ENCODE data around the gene RERE.
"Not testable (repeated sequence)": the region's sequence is repeated elsewhere in the genome, so short reads cannot be mapped to it uniquely, and the experiment has no call there.

Gene RERE

DNA sequence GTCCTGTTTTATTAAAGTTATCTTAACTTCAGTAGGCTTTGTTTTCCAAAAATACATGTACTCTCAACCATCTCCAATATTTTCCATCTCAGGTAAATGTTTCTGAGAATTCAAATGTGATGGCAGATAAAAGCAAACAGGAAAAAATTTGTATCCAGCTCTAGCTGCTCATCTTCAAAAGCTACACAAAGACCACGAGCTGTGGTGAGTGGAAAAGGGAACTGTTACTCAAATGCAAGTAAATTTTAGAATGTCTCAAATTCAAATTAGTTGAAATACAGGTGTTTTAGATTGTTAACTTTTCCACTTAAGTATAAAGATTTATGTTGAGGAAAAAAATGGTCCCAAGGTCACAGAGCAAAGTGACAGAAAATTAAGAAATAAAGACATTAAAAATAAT, 283.5 kb downstream of the RERE start:
- DNase-seq, result no peak

GRCh38 chr1:8533124-8533523, 284.3 kb downstream of the RERE start:
- DNase-seq, result no peak

DNA sequence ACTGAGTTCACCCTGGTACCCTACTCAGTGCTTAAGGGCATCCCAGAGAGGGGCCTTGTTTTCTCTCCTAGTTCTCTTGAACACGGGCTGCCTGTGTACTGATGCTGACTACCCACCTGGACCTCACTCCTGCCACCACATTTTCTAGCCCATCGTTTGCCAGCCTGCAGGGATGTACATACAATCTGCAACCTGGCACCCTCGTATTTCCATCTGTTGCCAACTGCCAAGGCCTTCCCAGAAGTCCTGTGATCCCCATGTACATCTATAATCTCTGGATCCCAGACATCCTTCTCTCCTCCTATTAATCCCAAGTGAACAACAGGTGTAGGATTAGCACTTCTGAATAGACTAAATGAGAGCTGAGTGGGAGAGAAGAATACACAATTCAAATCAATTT, 287.5 kb downstream of the RERE start:
- DNase-seq, result no peak

GRCh38 chr1:8527941-8528340, 289.5 kb downstream of the RERE start:
- no peak for DNase-seq

DNA sequence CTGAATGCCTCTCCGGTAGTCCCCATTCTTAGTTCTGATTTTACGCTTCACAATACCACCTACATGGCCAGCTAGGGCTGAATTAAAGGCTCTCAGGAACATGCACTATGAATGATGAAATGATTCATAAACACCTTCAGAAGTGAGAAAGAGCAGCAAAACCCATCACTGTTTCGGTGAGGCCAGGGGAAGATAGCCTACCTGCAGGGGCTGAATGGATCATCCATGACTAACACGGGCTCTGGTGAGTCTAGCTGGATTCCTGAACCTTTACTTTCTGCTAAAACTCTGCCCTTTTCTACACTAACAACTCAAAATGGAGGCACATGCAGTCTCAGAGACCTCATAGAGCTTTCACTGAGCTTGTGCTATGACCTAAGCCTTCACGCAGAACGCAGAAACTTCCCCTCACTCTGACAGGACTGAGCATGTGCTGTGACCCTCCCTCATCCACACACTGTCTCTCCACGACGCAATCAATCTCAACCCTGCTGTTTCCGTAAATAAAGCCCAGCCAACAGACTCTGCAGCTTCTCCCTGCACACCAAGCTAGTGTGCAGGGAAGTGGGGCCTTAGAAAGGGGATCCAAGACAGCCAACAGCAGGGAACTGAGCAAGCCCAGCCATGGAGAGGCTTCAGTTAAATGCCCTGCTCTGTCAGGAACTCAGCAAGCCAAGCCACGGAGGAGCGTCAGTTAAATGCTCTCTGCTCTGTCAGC, 291.7 kb downstream of the RERE start:
- DNase-seq, result peak; percentile 90

DNA sequence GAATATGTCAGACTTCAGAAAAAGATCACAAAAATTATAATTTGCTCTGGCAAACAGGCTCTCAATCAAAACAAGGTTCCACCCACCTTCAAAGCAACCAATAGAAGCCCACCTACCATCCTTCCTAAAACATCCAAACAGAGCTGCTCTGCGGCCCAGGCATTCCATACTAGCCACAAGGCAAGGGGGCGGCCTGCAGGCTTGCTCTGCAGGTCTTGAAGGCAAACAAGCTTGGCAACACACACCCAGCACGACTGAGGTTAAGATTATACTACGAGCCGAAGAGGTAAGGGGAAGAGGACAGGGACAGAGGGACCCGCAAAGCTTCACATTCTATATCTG, 292.3 kb downstream of the RERE start:
- peak; percentile 63 for DNase-seq

DNA sequence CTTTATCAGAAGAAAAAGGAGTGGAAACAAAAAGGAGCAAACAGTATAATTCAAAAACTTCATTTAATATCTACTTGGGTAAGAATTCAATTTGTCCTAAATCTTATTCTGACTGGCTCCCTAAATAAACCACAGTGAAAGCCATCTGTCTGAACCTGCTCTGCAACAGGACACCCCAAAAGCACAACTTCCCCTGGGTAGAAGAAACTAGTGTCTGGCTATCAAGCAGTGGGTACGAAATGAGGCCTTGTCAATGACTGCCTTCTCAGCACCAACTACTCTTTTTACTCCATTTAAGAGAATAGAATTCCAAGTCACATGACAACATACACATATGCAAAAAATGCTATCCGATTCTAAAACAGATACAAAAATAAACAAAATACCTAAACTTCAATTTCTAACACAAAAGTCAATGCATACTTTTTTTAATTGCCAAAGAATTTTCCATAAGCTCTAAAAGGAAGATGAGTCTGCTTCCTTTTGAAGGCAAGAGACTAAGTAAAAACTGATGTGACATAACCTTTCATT, 292.7 kb downstream of the RERE start:
- no peak for DNase-seq

DNA sequence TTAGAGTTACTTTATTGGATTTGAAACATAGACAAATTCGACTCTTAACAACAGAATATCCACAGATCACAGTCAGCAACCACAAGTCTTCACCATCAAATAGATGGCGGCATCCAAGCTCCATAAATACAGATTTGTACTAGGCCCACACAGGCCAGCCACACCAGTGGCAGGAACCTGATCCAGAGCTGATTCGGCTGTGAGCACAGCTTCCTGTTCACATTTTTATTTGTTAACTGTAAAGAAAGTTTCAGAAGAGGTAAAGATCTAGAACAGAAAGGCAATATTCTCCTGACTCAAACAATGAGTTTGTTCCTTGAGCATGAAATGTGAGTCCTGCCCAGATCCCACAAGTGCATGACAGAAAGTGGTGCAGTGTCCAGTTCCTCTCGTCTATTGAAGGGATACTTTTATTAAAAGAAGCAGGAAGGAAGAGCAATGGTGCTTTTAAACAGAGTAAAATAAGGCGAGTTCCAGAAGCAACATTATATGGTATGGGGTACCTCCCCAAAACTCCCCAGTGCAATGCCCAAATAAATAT, 293.7 kb downstream of the RERE start:
- no peak for DNase-seq

DNA sequence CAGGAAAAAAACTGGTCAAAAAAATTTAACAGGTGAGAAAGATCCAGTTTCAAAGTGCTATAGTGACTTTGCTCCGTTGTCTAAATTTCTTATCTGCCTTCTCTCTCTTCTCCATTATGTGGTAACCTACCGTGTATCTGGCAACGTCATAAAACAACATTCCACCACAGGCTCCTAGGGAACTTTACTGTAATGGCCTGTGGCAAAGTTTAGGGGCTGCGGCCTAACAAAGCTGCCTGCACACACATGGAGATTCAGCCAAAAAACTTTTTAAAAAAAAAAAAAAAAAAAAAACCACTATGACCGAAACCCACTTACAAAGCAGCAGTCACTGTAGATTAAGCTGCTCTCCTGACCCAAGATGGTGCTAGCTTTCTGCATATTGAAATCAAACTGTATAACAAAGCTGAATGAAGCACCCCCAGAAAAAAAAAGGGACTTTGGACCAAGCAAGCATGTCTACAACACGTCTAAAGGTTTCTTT, 296.9 kb downstream of the RERE start:
- no peak for DNase-seq

DNA sequence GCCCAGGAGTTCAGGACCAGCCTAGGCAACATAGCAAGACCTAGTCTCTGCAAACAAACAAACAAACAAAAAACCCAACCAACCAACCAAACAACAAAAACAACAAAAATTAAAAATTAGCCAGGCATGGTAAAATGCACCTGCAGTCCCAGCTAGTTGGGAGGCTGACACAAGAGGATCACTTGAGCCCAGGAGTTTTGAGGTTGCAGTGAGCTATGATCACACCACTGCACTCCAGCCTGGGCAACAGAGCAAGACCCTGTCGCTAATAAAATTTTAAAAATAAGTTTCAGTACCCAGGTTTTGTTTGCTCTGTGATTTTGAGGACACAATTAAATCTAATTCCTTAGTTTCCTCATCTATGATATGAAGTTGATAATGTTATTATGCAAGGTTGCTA, 298.3 kb downstream of the RERE start:
- no peak for DNase-seq

DNA sequence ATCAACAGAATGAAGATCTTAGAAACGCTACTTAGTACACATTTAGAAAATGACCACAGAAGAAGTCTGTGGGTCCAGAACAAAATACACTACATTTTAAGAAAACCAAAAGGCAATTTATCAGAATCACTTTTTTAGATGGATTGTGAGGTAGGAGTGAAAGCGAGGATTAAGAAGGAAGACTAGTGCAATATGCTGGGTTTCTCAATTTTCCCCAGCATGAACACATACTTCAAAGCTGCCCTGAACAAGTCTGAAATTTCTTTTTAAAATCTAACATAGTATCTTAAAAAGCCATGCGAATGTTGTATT, 299.0 kb downstream of the RERE start:
- DNase-seq, result no peak

DNA sequence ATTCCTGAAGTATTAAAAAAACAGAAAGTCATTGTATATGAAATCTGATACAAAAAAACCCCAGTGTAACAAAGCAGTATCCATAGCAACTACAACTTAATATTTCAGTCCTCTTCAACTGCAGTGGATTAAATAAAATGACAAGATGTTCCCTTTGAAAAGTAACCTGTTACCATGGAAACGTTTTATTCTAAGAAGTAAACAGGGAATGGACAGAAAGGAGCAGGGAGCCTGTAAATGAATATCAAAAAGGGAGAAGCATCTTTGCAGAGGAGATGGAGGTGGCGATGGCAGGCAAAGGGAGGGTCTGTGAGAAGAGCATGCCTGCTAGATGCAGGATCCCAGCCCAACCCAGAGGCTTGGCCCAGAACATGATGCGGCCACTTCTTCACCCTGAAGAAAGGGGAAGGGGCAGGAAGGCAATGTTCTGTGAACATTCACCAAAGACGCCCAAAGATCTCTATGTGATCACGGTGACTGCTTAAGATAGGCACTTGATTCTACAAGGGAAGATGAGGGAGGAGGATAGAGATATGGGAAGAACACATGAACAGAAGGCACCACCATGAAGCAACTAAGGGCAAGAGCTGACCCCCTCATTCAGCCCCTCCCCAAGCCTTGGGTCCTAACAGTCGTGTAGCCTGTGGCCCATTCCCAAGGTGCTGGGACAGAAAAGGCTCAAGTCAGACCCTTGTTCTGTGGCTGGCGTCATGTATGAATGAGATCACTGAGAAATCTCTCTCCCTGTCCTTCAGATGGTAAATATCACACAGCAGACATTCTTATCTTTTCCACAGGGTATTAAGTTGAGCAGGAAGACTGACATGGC, 299.6 kb downstream of the RERE start:
- no peak for DNase-seq

DNA sequence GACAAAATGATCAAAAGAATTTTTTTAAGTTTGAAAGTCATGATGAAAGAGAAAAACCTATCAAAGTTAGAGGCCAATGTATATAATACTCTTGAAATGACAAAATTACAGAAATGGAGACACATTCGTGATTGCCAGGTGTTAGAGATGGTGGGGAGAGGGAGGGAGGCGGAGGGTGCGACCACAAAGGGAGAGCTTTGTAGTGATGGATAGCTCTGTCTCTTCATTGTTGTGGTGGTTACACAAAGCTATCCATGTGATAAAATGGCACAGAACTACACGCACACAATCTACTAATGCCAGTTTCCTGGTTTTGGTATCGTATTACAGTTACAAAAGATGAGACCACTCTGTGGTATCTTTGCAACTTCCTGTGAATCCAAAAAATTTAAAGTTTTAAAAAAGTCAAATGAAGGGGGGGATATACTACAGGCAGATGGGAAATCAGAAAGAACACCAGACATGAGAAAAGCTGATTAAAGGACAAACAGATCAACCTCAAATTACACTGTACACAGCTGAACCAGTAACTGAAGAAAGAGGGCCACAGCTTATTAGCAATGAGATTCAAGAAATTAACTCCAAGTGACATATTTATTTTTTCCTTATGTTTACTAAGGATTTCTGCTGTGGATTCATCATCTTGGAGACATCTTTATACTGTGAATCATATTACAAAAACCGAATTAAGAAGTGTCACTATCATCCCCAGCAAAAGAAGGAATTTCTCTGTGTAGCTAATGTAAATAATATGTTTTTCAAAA, 300.5 kb downstream of the RERE start:
- no peak for DNase-seq

GRCh38 chr1:8516278-8516777, 301.1 kb downstream of the RERE start:
- no peak for DNase-seq

DNA sequence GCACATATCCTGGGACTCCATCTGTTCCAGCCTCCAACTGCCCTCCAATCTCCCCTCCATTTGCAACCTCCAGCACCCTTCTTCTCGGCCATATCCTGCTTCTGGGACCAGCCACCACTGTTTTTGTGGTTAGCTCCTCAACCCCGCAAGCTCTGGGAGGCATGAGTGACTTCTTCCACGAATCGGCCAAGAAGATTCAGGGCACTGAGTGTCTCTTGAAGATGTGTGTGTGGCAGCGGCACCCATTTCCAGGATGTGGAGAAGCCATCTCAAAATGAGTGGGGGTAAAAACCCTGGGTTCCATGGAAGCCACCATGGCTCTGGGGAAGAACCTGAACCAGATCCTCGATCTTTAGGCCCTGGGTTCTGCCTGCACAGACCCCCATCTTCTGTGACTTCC, 304.9 kb downstream of the RERE start:
- DNase-seq, result no peak

- DNase-seq, result peak; percentile 49
These were observed 307.2 kb downstream of the RERE start for GRCh38 chr1:8510041-8510823.

DNA sequence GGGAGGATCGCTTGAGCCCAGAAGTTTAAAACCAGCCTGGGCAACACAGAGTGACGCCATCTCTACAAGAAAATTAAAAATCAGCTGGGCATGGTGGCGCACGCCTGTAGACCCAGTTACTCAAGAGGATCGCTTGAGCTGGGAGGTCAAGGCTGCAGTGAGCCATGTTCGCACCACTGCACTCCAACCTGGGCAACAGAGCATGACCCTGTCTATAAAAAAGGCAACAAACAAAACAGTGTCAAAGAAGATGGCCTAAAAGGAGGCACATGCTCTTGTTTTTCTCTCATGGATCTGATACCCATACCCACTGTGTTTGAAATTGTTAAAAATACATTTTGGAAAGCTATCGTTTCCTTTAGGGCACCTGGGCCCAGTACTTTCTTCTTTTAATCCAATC, 307.9 kb downstream of the RERE start:
- no peak for DNase-seq

DNA sequence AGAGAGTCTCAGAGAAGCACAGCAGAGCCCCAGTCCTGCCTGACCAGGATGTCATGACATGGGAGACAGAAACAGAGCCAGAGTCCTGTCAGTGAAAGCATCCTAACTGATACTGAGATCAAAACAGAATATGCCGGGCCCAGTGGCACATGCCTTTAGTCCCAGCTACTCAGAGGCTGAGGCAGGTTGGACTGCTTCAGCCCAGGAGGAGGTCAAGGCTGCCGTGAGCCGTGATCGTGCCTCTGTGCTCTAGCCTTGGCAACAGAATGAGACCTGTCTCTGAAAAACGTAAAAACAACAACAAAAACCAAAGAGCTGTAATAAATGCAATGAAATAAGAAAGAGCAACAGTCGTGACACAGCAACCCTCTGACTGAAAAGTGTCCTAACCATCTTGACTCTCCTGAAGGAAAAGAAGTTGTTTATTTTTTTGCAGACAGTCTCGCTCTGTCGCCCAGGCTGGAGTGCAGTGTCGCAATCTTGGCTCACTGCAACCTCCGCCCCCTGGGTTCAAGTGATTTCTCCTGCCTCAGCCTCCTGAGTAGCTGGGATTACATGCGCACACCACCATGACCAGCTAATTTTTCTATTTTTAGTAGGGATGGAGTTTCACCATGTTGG, 310.3 kb downstream of the RERE start:
- no peak for DNase-seq

DNA sequence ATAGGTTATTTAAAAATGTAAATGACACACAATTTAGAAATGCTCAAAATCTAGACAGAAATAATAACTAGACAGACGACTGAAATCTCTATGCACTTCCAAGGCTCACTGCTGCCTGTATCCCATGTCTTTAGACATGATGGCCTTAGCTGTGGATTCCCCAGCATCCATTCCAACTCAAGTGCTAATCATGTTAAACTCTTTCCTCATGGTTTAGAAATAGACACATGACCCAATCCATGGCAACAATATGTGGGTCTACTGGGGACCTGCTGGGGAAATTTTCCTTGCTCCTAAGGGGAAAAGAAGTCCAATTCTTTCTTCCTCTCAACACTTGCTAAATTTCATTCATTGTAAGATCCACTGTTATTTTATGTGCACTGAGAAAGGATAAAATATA, 311.0 kb downstream of the RERE start:
- no peak for DNase-seq

DNA sequence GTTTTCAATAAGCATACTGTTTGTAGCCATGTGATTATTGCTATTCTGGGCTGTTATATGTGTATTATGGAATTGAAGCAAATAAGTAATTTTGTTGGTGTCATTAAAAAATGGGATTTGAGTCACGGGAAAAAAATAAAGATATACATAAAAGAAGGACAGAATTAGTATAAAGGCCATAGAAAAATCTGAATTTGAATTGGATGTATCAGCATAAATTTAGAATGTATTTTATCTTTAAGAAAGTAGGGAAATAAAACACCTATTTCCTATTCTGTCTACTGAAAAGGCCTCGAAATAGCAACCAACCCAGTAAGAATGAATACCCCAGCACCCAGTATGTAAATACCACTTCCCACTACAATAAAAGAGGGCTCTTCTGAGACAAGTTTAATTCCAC, 313.6 kb downstream of the RERE start:
- no peak for DNase-seq

DNA sequence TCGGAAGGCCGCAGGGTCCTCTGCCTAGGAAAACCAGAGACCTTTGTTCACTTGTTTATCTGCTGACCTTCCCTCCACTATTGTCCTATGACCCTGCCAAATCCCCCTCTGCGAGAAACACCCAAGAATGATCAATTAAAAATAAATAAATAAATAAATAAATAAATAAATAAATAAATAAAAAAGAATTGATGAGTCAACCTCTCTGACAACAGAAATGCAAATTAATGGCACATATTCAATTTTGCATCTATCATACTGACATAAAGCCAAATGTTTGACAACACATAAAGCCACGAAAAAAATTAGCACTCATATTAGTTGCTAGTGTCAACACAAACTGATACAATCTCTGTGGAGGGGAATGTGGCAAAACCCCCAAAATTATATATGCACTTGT, 314.5 kb downstream of the RERE start:
- not testable (repeated sequence) for DNase-seq
